ENCODE data around the gene IL20RB.
"Not testable (repeated sequence)": the region's sequence is repeated elsewhere in the genome, so short reads cannot be mapped to it uniquely, and the experiment has no call there.

IL20RB gene

DNA sequence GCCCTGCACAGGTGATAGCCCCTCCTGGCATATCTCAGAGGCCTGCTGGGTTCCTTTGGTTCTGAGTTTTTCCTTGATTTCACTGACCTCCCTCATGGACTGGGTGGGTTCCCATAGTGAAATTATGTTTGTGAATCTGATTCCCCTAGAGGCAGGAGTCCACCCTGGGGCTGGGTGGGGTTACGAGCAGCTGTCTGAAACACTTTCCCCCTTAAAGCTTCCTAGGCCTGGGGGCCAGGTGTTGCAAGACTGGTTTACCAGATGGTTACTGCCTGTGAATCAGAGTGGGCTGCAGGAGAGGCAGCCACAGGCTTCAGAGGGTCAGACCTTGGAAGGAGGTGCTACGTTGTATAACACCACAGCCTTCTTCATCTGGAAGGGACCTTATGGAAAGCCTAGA is 34.3 kb downstream of the IL20RB start:
- no peaks in the 10 kb centered on the region for H3K9me3 ChIP-seq (ENCODE audit: control insufficient read depth, low read length)
- H3K4me1 ChIP-seq (ENCODE audit: control insufficient read depth, insufficient read depth, low read length): peaks cover 15% of the 10 kb centered on the region
- no peak overlapping the region for H3K9ac ChIP-seq (ENCODE audit: low read length)
- H3K27me3 ChIP-seq (ENCODE audit: control insufficient read depth, insufficient read depth, low read length): no peaks in the 10 kb centered on the region
- H3K36me3 ChIP-seq (ENCODE audit: control insufficient read depth, insufficient read depth, low read length): no peaks in the 10 kb centered on the region
- no peak overlapping the region for H3K4me3 ChIP-seq (ENCODE audit: low read length)

DNA sequence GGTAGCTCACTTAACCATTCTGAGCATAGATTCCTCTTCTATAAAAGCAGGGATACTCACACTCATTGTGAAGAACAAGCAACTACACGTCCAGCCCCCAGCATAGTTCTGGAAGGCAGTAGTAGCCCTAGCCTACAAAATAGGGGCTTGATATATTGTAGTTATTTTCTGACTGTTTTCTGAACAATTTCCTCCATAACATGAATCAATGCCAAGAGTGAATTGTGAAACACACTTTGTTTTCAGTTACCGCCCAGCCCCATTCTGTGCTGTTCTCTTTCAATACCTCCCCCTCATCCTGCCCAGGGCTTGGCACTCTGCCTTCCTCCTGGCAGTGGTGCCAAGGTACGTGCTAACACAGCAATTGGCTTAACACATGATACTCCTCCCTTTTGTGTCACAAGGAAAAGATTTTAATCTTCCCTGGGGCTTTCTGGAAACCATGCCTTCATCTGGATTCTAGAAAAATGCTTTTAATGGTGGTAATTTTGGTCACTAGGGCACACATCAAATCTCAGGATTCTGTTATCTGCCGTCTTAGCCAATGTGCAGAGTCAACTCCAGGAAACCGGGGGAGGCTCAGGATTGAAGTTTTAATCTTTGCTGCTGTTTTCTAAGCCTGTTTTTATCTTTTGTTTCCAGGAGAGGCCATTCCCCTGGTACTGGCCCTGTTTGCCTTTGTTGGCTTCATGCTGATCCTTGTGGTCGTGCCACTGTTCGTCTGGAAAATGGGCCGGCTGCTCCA is 37.2 kb downstream of the IL20RB start:
- Histone ChIP-seq H3K36me3 (ENCODE audit: control insufficient read depth, insufficient read depth, low read length) (no peaks in the 10 kb centered on the region), H3K4me3 (ENCODE audit: low read length) (no peak overlapping the region), H3K27me3 (ENCODE audit: control insufficient read depth, insufficient read depth, low read length) (no peaks in the 10 kb centered on the region), H3K4me1 (ENCODE audit: control insufficient read depth, insufficient read depth, low read length) (peaks cover 15% of the 10 kb centered on the region), H3K9me3 (ENCODE audit: control insufficient read depth, low read length) (no peaks in the 10 kb centered on the region), H3K9ac (ENCODE audit: low read length) (no peak overlapping the region)

DNA sequence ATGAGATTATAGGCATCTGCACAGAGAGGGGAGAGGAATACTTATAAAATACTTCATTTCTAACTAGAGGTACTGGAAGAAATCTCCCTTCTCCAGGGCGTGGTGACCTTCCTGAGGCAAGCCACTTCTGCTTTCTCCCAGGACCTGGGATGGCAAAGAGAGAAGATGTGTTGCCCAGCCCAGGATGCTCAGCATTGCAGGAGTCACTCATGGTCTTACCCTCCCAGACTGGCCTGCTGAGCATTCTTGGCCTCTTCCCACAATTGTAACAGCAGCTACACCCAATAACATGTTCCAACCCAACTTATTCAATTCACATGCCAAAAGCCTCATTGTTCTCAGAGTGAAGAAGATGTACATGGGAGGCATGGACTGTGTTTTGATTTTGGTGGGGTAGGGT is 37.9 kb downstream of the IL20RB start:
- peaks cover 15% of the 10 kb centered on the region for H3K4me1 ChIP-seq (ENCODE audit: control insufficient read depth, insufficient read depth, low read length)
- H3K27me3 ChIP-seq (ENCODE audit: control insufficient read depth, insufficient read depth, low read length): no peaks in the 10 kb centered on the region
- H3K36me3 ChIP-seq (ENCODE audit: control insufficient read depth, insufficient read depth, low read length): no peaks in the 10 kb centered on the region
- H3K4me3 ChIP-seq (ENCODE audit: low read length): no peak overlapping the region
- no peaks in the 10 kb centered on the region for H3K9me3 ChIP-seq (ENCODE audit: control insufficient read depth, low read length)
- no peak overlapping the region for H3K9ac ChIP-seq (ENCODE audit: low read length)

DNA sequence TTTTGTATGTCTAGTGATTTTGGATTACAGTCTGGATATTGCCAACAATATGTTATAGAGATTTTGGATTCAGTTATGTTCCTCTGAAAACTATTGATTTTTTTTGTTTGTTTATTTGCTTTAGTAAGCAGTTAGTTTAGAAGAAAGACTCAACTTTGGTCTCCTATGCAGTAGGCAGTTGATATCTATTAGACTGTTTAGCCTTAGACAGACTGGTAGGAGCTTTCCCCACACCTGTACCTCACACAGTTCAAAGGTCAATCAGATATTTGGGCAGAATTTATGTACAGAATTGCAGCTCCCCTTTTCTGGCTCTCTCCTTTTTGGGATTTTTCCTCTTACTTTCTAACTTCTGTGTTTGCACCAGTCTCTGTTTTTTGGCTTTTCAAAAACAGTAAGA is 42.3 kb downstream of the IL20RB start:
- no peak overlapping the region for H3K9ac ChIP-seq (ENCODE audit: low read length)
- no peaks in the 10 kb centered on the region for H3K27me3 ChIP-seq (ENCODE audit: control insufficient read depth, insufficient read depth, low read length)
- no peaks in the 10 kb centered on the region for H3K9me3 ChIP-seq (ENCODE audit: control insufficient read depth, low read length)
- peaks cover 8% of the 10 kb centered on the region for H3K4me1 ChIP-seq (ENCODE audit: control insufficient read depth, insufficient read depth, low read length)
- no peak overlapping the region for H3K4me3 ChIP-seq (ENCODE audit: low read length)
- H3K36me3 ChIP-seq (ENCODE audit: control insufficient read depth, insufficient read depth, low read length): no peaks in the 10 kb centered on the region

DNA sequence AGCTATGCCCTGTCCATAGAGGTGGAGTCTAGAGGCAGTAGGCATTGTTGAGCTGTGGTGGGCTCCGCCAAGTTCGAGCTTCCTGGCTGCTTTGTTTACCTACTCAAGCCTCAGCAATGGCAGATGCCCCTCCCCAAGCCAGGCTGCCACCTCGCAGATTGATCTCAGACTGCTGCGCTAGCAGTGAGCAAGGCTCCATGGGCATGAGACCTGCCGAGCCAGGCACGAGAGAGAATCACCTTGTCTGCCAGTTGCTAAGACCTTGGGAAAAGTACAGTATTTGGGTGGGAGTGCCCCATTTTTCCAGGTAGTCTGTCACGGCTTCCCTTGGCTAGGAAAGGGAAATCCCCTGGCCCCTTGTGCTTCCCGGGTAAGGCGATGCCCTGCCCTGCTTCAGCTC is 49.6 kb downstream of the IL20RB start:
- not testable (repeated sequence) for H3K27me3 ChIP-seq (ENCODE audit: control insufficient read depth, insufficient read depth, low read length); H3K9ac ChIP-seq (ENCODE audit: low read length); H3K4me3 ChIP-seq (ENCODE audit: low read length); H3K36me3 ChIP-seq (ENCODE audit: control insufficient read depth, insufficient read depth, low read length); H3K9me3 ChIP-seq (ENCODE audit: control insufficient read depth, low read length); H3K4me1 ChIP-seq (ENCODE audit: control insufficient read depth, insufficient read depth, low read length)

DNA sequence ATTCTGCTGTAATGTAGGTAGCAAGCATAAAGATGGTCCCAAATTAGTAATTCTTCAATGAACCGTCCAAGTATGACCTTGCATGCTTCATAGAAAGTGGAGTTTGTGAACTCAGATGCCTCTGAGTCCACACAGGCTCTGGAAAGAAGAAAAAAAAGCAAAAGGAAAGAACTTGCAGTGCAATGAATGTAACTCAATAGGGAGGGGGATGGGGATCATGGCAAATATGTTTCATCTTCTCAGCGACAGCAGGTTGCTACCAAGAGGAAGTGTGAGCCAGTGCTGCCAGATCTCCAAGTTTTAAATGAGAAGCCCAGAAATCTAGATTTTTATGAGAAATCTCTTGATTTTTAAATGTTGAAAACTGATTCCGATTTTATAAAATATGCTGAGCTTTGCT is 50.3 kb downstream of the IL20RB start:
- Histone ChIP-seq H3K4me3 (ENCODE audit: low read length) (no peak overlapping the region), H3K27me3 (ENCODE audit: control insufficient read depth, insufficient read depth, low read length) (no peaks in the 10 kb centered on the region), H3K36me3 (ENCODE audit: control insufficient read depth, insufficient read depth, low read length) (no peaks in the 10 kb centered on the region), H3K4me1 (ENCODE audit: control insufficient read depth, insufficient read depth, low read length) (no peaks in the 10 kb centered on the region), H3K9ac (ENCODE audit: low read length) (no peak overlapping the region), H3K9me3 (ENCODE audit: control insufficient read depth, low read length) (no peaks in the 10 kb centered on the region)

DNA sequence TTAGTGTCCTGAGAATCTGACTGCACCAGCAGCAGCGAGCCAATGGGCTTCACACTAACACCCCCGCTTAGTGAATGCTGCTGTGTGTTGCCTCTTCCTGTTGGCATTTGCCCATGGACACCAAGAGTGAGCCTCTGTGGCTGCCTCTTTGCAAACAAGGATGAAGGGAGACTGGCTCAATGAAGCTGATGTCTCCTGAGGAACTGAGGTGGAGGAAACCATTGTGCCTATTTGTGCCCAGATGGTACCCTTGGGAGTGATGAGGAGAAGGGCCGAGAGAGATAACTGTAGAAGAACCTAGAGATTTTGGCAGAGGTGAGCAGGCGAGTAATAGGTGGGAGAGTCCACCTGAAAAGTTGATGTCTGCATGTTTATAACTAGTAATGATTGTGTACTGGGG is 51.2 kb downstream of the IL20RB start:
- H3K9me3 ChIP-seq (ENCODE audit: control insufficient read depth, low read length): no peaks in the 10 kb centered on the region
- H3K9ac ChIP-seq (ENCODE audit: low read length): no peak overlapping the region
- peaks cover 4% of the 10 kb centered on the region for H3K4me1 ChIP-seq (ENCODE audit: control insufficient read depth, insufficient read depth, low read length)
- no peak overlapping the region for H3K4me3 ChIP-seq (ENCODE audit: low read length)
- H3K27me3 ChIP-seq (ENCODE audit: control insufficient read depth, insufficient read depth, low read length): no peaks in the 10 kb centered on the region
- no peaks in the 10 kb centered on the region for H3K36me3 ChIP-seq (ENCODE audit: control insufficient read depth, insufficient read depth, low read length)

DNA sequence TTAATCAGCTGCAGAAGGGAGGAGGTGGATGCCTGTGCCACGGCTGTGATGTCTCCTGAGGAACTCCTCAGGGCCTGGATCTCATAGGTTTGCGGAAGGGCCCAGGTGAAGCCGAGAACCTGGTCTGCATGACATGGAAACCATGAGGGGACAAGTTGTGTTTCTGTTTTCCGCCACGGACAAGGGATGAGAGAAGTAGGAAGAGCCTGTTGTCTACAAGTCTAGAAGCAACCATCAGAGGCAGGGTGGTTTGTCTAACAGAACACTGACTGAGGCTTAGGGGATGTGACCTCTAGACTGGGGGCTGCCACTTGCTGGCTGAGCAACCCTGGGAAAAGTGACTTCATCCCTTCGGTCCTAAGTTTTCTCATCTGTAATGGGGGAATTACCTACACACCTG is 52.4 kb downstream of the IL20RB start:
- no peak overlapping the region for H3K9ac ChIP-seq (ENCODE audit: low read length)
- H3K9me3 ChIP-seq (ENCODE audit: control insufficient read depth, low read length): no peaks in the 10 kb centered on the region
- H3K4me3 ChIP-seq (ENCODE audit: low read length): no peak overlapping the region
- H3K27me3 ChIP-seq (ENCODE audit: control insufficient read depth, insufficient read depth, low read length): no peaks in the 10 kb centered on the region
- H3K36me3 ChIP-seq (ENCODE audit: control insufficient read depth, insufficient read depth, low read length): no peaks in the 10 kb centered on the region
- peaks cover 9% of the 10 kb centered on the region for H3K4me1 ChIP-seq (ENCODE audit: control insufficient read depth, insufficient read depth, low read length)

DNA sequence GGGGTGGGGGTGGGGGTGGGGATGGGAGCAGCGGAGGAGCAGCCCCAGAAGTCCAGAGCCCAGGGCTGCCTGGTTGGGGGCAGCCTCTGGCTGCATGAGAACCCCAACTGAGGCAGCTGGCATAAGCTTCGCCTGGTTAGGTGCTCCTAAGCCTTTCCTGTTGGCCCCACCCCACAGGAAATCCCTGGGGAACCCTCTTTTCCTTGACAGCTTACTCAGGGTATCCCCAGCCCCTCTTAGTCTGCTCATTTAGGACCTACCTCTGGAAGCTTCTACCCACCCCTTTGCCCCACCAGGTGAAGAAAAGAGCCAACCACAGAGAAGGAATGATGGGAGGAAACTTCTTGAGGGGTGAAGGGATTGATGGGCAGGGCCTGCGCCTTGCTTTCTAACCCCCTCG is 53.4 kb downstream of the IL20RB start:
- H3K36me3 ChIP-seq (ENCODE audit: control insufficient read depth, insufficient read depth, low read length): no peaks in the 10 kb centered on the region
- no peaks in the 10 kb centered on the region for H3K27me3 ChIP-seq (ENCODE audit: control insufficient read depth, insufficient read depth, low read length)

DNA sequence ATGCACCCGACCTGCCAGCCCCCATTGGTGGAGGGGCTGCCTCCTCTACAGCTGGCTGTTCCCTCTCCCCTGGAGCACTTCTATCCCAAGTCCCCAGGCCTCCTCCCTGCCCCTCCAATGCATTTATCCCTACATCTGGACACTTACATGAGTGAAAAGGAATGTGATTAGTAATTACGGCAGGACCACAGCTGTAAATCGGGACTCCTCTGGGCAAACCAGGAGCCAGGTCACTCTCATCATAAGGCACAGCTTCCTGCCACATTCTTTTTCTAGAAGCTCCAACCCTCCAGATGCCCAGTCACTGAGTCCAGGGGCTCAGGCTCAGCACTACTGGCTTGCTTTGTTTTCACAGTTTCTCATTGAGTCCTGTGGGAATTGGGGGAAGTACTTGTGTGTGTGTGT is 54.3 kb downstream of the IL20RB start:
- Histone ChIP-seq H3K9ac (ENCODE audit: low read length) (no peak overlapping the region), H3K27me3 (ENCODE audit: control insufficient read depth, insufficient read depth, low read length) (no peaks in the 10 kb centered on the region), H3K9me3 (ENCODE audit: control insufficient read depth, low read length) (no peaks in the 10 kb centered on the region), H3K4me3 (ENCODE audit: low read length) (no peak overlapping the region), H3K36me3 (ENCODE audit: control insufficient read depth, insufficient read depth, low read length) (no peaks in the 10 kb centered on the region), H3K4me1 (ENCODE audit: control insufficient read depth, insufficient read depth, low read length) (peaks cover 9% of the 10 kb centered on the region)

More for the DNA sequence above, 53.4 kb downstream of the IL20RB start:
- H3K4me1 ChIP-seq (ENCODE audit: control insufficient read depth, insufficient read depth, low read length): peaks cover 9% of the 10 kb centered on the region
- no peak overlapping the region for H3K9ac ChIP-seq (ENCODE audit: low read length)
- H3K4me3 ChIP-seq (ENCODE audit: low read length): no peak overlapping the region
- H3K9me3 ChIP-seq (ENCODE audit: control insufficient read depth, low read length): no peaks in the 10 kb centered on the region

DNA sequence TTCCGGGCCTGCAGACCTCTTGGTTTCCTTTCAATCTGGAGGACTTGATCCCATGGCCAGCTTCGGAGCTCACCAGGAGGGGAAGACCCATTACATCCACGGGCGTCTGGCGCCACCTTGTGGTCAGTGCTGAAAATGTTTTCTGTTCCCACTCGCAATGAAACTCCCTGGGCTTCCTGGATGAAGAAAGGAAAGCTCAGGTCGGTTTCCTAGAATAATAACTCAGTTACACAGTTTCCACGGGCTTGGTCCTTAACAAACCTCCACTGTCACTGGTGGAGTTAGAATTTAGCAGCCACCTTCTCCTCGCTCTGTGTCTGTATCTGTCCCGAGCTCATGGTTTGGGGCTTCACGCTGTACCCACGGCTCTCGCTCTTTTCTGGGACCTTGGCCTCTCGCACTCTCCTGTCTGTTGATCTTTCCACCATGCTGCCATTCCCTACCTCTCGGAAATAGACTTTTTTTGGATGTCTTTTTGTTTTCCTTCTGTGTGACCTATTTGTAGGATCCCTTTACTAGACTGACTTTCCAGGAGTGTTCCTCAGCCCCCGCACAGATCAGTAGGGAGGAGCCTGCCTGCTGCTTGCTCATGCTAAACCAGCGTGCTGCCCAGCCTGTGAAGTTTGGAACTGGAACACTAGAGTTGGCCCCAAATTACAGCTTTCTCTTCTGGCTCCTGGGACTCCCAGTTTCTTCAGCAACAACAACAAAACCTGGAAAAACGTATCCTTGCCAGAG is 56.3 kb downstream of the IL20RB start:
- Histone ChIP-seq H3K36me3 (ENCODE audit: control insufficient read depth, insufficient read depth, low read length) (no peaks in the 10 kb centered on the region), H3K4me3 (ENCODE audit: low read length) (peak overlapping the region; percentile 38), H3K27me3 (ENCODE audit: control insufficient read depth, insufficient read depth, low read length) (no peaks in the 10 kb centered on the region), H3K9ac (ENCODE audit: low read length) (peak overlapping the region; percentile 75), H3K9me3 (ENCODE audit: control insufficient read depth, low read length) (no peaks in the 10 kb centered on the region), H3K4me1 (ENCODE audit: control insufficient read depth, insufficient read depth, low read length) (peaks cover 9% of the 10 kb centered on the region)

DNA sequence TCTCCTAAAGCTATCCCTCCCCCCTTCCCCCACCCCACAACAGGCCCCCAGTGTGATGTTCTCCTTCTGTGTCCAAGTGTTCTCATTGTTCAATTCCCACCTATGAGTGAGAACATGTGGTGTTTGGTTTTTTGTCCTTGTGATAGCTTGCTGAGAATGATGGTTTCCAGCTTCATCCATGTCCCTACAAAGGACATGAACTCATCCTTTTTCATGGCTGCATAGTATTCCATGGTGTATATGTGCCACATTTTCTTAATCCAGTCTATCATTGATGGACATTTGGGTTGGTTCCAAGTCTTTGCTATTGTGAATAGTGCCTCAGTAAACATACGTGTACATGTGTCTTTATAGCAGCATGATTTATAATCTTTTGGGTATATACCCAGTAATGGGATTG is 59.5 kb downstream of the IL20RB start:
- not testable (repeated sequence) for H3K36me3 ChIP-seq (ENCODE audit: control insufficient read depth, insufficient read depth, low read length); H3K4me1 ChIP-seq (ENCODE audit: control insufficient read depth, insufficient read depth, low read length); H3K4me3 ChIP-seq (ENCODE audit: low read length); H3K27me3 ChIP-seq (ENCODE audit: control insufficient read depth, insufficient read depth, low read length); H3K9ac ChIP-seq (ENCODE audit: low read length); H3K9me3 ChIP-seq (ENCODE audit: control insufficient read depth, low read length)
